Cortex of kidney (tissue), 1 donor: ENCODE data around the gene BANP.
"Not testable (repeated sequence)": the region's sequence is repeated elsewhere in the genome, so short reads cannot be mapped to it uniquely, and the experiment has no call there.

ENCODE experiments used
- DNase-seq: peaks from one replicate; lab custom pipeline; 2025; lab: John Stamatoyannopoulos, UW

Gene BANP

GRCh38 chr16:88033003-88033740 lies 81.9 kb downstream of the BANP start:
- not testable (repeated sequence) for DNase-seq

GRCh38 chr16:88034770-88035169 lies 83.5 kb downstream of the BANP start:
- no peak for DNase-seq

GRCh38 chr16:88035292-88035691 lies 84.1 kb downstream of the BANP start:
- DNase-seq: no peak

- DNase-seq: not testable (repeated sequence)
Observed at GRCh38 chr16:88035884-88036639, 84.8 kb downstream of the BANP start.

- DNase-seq: not testable (repeated sequence)
Observed at GRCh38 chr16:88036640-88036996, 85.4 kb downstream of the BANP start.

GRCh38 chr16:88037359-88037758 lies 86.1 kb downstream of the BANP start:
- not testable (repeated sequence) for DNase-seq

GRCh38 chr16:88037876-88038525 lies 86.8 kb downstream of the BANP start:
- not testable (repeated sequence) for DNase-seq

GRCh38 chr16:88038526-88038908 lies 87.3 kb downstream of the BANP start:
- not testable (repeated sequence) for DNase-seq

- no peak for DNase-seq
Observed at GRCh38 chr16:88039591-88039990, 88.4 kb downstream of the BANP start.

GRCh38 chr16:88040196-88040876 lies 89.1 kb downstream of the BANP start:
- DNase-seq: not testable (repeated sequence)

- not testable (repeated sequence) for DNase-seq
Observed at GRCh38 chr16:88040877-88041244, 89.6 kb downstream of the BANP start.

GRCh38 chr16:88041506-88041905 lies 90.3 kb downstream of the BANP start:
- not testable (repeated sequence) for DNase-seq

GRCh38 chr16:88041986-88042562 lies 90.8 kb downstream of the BANP start:
- DNase-seq: not testable (repeated sequence)

- DNase-seq: not testable (repeated sequence)
Observed at GRCh38 chr16:88043208-88043910, 92.1 kb downstream of the BANP start.

- DNase-seq: not testable (repeated sequence)
Observed at GRCh38 chr16:88044121-88044581, 92.9 kb downstream of the BANP start.

GRCh38 chr16:88045361-88045760 lies 94.1 kb downstream of the BANP start:
- DNase-seq: not testable (repeated sequence)

GRCh38 chr16:88045820-88046303 lies 94.6 kb downstream of the BANP start:
- DNase-seq: no peak

GRCh38 chr16:88047462-88047861 lies 96.2 kb downstream of the BANP start:
- DNase-seq: no peak

- DNase-seq: no peak
Observed at GRCh38 chr16:88048985-88049384, 97.8 kb downstream of the BANP start.

- DNase-seq: no peak
Observed at GRCh38 chr16:88049561-88050545, 98.6 kb downstream of the BANP start.
